H1 (cell line): Measurements from ENCODE around the gene CYBA. TPM values are rescaled to one million over a fixed set of nuclear protein-coding genes. Genes with fewer than 3 reads are reported as not detected.

Experiments used
- CTCF ChIA-PET: fragments of 300-600 bp; sonication (Branson Sonifier 250); formaldehyde crosslinking; loops from one replicate; lab custom pipeline; 2021; ENCODE audit not compliant: partially characterized antibody; lab: Charles Lee
- POLR2A ChIA-PET: fragments of 300-600 bp; sonication (Branson Sonifier 250); formaldehyde crosslinking; loops from one replicate; lab custom pipeline; 2021; ENCODE audit warnings: inconsistent platforms; ENCODE audit not compliant: partially characterized antibody; lab: Charles Lee
- DNase-seq, 2 experiments: peaks; one replicate each; pipeline versions ENCODE4 v3.0.0 to v3.0.0-alpha.2; 2010 to 2022; ENCODE audit warnings: low spot score in 2 of 2, low read depth in 1 of 2, mixed read lengths in 1 of 2
- FAIRE-seq: peaks from 2 replicates; lab custom pipeline; 2011; peaks lifted over from hg19 to GRCh38; lab: Jason Lieb, UNC
- H2AFZ ChIP-seq: 2 replicates; pipeline ENCODE4 v1.8.1; 2012; ENCODE audit warnings: low read length, inconsistent platforms
- H2AK5ac ChIP-seq: 2 replicates; pipeline ENCODE4 v1.6.1; 2013; ENCODE audit warnings: low read depth, low read length
- H2BK120ac ChIP-seq: replicated peaks from 2 replicates; pipeline ENCODE3; 2013; ENCODE audit warnings: low read depth, low read length, inconsistent platforms
- H2BK12ac ChIP-seq: 2 replicates; pipeline ENCODE4 v1.6.1; 2013; ENCODE audit warnings: low read depth, low read length
- H2BK15ac ChIP-seq: 2 replicates; pipeline ENCODE4 v1.6.1; 2013; ENCODE audit warnings: low read length
- H2BK20ac ChIP-seq: 2 replicates; pipeline ENCODE4 v1.6.1; 2013; ENCODE audit warnings: low read length
- H2BK5ac ChIP-seq: 2 replicates; pipeline ENCODE4 v1.6.1; 2013; ENCODE audit warnings: low read depth, low read length
- H3K14ac ChIP-seq: 2 replicates; pipeline ENCODE4 v1.6.1; 2013; ENCODE audit warnings: inconsistent platforms; ENCODE audit not compliant: insufficient read length
- H3K18ac ChIP-seq: 2 replicates; pipeline ENCODE4 v1.6.1; 2013; ENCODE audit warnings: low read length; ENCODE audit errors: extremely low read depth
- H3K23ac ChIP-seq: 2 replicates; pipeline ENCODE4 v1.6.1; 2013; ENCODE audit warnings: inconsistent platforms; ENCODE audit not compliant: insufficient read length
- H3K23me2 ChIP-seq: 2 replicates; pipeline ENCODE4 v1.6.1; 2013; ENCODE audit warnings: low read depth, low read length
- H3K27ac ChIP-seq: 2 replicates; pipeline ENCODE4 v1.6.1; 2011; ENCODE audit warnings: low read depth, low read length, inconsistent platforms
- H3K27me3 ChIP-seq, 4 experiments: replicated peaks in 1 of 4; 1 replicate in 1 of 4; 2 replicates in 3 of 4; pipeline versions ENCODE4 v1.6.1 to v1.8.1; 2011 to 2013; ENCODE audit warnings: low read length in 3 of 4, mild to moderate bottlenecking in 3 of 4, inconsistent platforms in 2 of 4, mixed read lengths in 2 of 4, moderate library complexity in 1 of 4; ENCODE audit not compliant: control insufficient read depth in 3 of 4, insufficient read depth in 3 of 4; ENCODE audit errors: extremely low read depth in 1 of 4
- H3K36me3 ChIP-seq, 4 experiments: 2 replicates each; pipeline versions ENCODE4 v1.6.1 to v1.8.1; 2011 to 2013; ENCODE audit warnings: mild to moderate bottlenecking in 4 of 4, low read length in 3 of 4, moderate library complexity in 2 of 4, control low read depth in 1 of 4, inconsistent platforms in 1 of 4; ENCODE audit not compliant: insufficient read depth in 4 of 4, control insufficient read depth in 2 of 4
- H3K4ac ChIP-seq: replicated peaks from 2 replicates; pipeline ENCODE3; 2013; ENCODE audit warnings: low read length, low read depth, mixed read lengths, inconsistent platforms; ENCODE audit not compliant: insufficient read length
- H3K4me1 ChIP-seq, 4 experiments: replicated peaks in 1 of 4; 1 replicate in 1 of 4; 2 replicates in 3 of 4; pipeline versions ENCODE4 v1.6.1 to v1.8.1; 2011 to 2013; ENCODE audit warnings: low read length in 3 of 4, inconsistent platforms in 2 of 4, mixed read lengths in 1 of 4; ENCODE audit not compliant: insufficient read depth in 4 of 4, control insufficient read depth in 3 of 4
- H3K4me2 ChIP-seq, 2 experiments: 2 replicates each; pipeline versions ENCODE4 v1.6.1 to v1.8.1; 2011 to 2013; ENCODE audit warnings: low read depth in 2 of 2, low read length in 2 of 2, control low read depth in 1 of 2, inconsistent platforms in 1 of 2, mild to moderate bottlenecking in 1 of 2; ENCODE audit not compliant: insufficient read depth in 1 of 2
- H3K4me3 ChIP-seq, 4 experiments: fragments of 200-600, 300-600 bp in 1 of 4; sonication (generic), shearing (Covaris generic), sonication (Bioruptor Twin) in 1 of 4; 2 replicates each; pipeline versions ENCODE4 v1.5.1 to v1.8.1; 2011 to 2016; ENCODE audit warnings: low read length in 4 of 4, low read depth in 3 of 4, control low read depth in 2 of 4, inconsistent platforms in 2 of 4, mild to moderate bottlenecking in 2 of 4, mixed read lengths in 1 of 4, moderate library complexity in 1 of 4; ENCODE audit not compliant: insufficient read depth in 2 of 4; ENCODE audit errors: extremely low read depth in 1 of 4
- H3K56ac ChIP-seq: replicated peaks from 2 replicates; pipeline ENCODE3; 2013; ENCODE audit warnings: low read depth, mild to moderate bottlenecking, mixed read lengths, low read length, inconsistent platforms; ENCODE audit not compliant: insufficient read length
- H3K79me1 ChIP-seq: 2 replicates; pipeline ENCODE4 v1.6.1; 2013; ENCODE audit warnings: low read depth, low read length, control low read depth
- H3K79me2 ChIP-seq, 2 experiments: 2 replicates each; pipeline versions ENCODE4 v1.6.1 to v1.8.1; 2012 to 2013; ENCODE audit warnings: low read length in 2 of 2, mild to moderate bottlenecking in 2 of 2, inconsistent platforms in 1 of 2; ENCODE audit not compliant: insufficient read depth in 2 of 2, control insufficient read depth in 1 of 2
- H3K9ac ChIP-seq, 4 experiments: replicated peaks in 1 of 4; 1 replicate in 1 of 4; 2 replicates in 3 of 4; pipeline versions ENCODE4 v1.6.1 to v1.8.1; 2011 to 2013; ENCODE audit warnings: low read depth in 3 of 4, low read length in 3 of 4, control low read depth in 2 of 4, mild to moderate bottlenecking in 2 of 4, moderate library complexity in 2 of 4, inconsistent platforms in 1 of 4; ENCODE audit errors: extremely low read depth in 1 of 4
- H3K9me3 ChIP-seq, 2 experiments: 2 replicates each; pipeline versions ENCODE4 v1.6.1 to v1.8.1; 2012 to 2013; ENCODE audit warnings: mild to moderate bottlenecking in 2 of 2, moderate library complexity in 2 of 2, control low read depth in 1 of 2, inconsistent platforms in 1 of 2, low read depth in 1 of 2, low read length in 1 of 2, mixed read lengths in 1 of 2; ENCODE audit not compliant: insufficient read depth in 2 of 2
- H4K20me1 ChIP-seq, 2 experiments: replicated peaks in 1 of 2; 2 replicates each; pipeline versions ENCODE3 to v1.8.1; 2011 to 2013; ENCODE audit warnings: inconsistent platforms in 2 of 2, low read length in 2 of 2, mild to moderate bottlenecking in 1 of 2; ENCODE audit not compliant: insufficient read depth in 2 of 2, control insufficient read depth in 1 of 2
- H4K5ac ChIP-seq: 2 replicates; pipeline ENCODE4 v1.6.1; 2013; ENCODE audit warnings: low read length, low read depth, mixed read lengths, inconsistent platforms; ENCODE audit not compliant: insufficient read length
- H4K8ac ChIP-seq: 2 replicates; pipeline ENCODE4 v1.8.0; 2013; ENCODE audit warnings: mild to moderate bottlenecking, moderate library complexity, low read length, inconsistent platforms; ENCODE audit not compliant: insufficient read depth; ENCODE audit errors: extremely low read depth
- H4K91ac ChIP-seq: replicated peaks from 2 replicates; pipeline ENCODE3; 2013; ENCODE audit warnings: low read length, mixed read lengths, inconsistent platforms; ENCODE audit not compliant: insufficient read length
- ATF2 ChIP-seq: IDR thresholded peaks from 2 replicates; pipeline ENCODE4 v1.6.1; 2012; ENCODE audit warnings: low read length, inconsistent platforms
- ATF3 ChIP-seq: IDR thresholded peaks from 2 replicates; pipeline ENCODE4 v1.6.1; 2011; ENCODE audit warnings: low read depth, mild to moderate bottlenecking, low read length; ENCODE audit not compliant: insufficient read depth
- BCL11A ChIP-seq, 2 experiments: IDR thresholded peaks; one replicate each; pipeline ENCODE4 v1.6.1; 2011; ENCODE audit warnings: low read depth in 2 of 2, low read length in 2 of 2, mild to moderate bottlenecking in 2 of 2
- EP300 ChIP-seq, 2 experiments: IDR thresholded peaks; 1 replicate in 1 of 2; 2 replicates in 1 of 2; pipeline ENCODE4 v1.6.1; 2011 to 2012; ENCODE audit warnings: low read depth in 2 of 2, low read length in 2 of 2, mild to moderate bottlenecking in 2 of 2, borderline replicate concordance in 1 of 2, inconsistent platforms in 1 of 2, moderate library complexity in 1 of 2
- NANOG ChIP-seq: IDR thresholded peaks from 2 replicates; pipeline ENCODE4 v1.6.1; 2011; ENCODE audit warnings: low read length, low read depth, mild to moderate bottlenecking, inconsistent platforms; ENCODE audit not compliant: insufficient read depth, poor library complexity, severe bottlenecking
- RFX5 ChIP-seq: IDR thresholded peaks from 2 replicates; pipeline ENCODE4 v1.6.1; 2011; ENCODE audit warnings: low read depth, low read length, improper control_type of control experiment, borderline replicate concordance
- SP2 ChIP-seq: IDR thresholded peaks from 2 replicates; pipeline ENCODE4 v1.6.1; 2012; ENCODE audit warnings: mild to moderate bottlenecking, low read length, inconsistent platforms
- SUZ12 ChIP-seq: fragments of 200-600 bp; sonication (generic); IDR thresholded peaks from 2 replicates; pipeline ENCODE4 v1.6.1; 2012; ENCODE audit warnings: mild to moderate bottlenecking, inconsistent platforms, low read length, moderate library complexity, mixed read lengths
- TAF1 ChIP-seq: IDR thresholded peaks from 2 replicates; pipeline ENCODE4 v1.6.1; 2011; ENCODE audit warnings: mild to moderate bottlenecking, low read depth, low read length
- WGBS, 2 experiments: shearing (Covaris generic) in 1 of 2; methylation state at CpG; one replicate each; pipeline versions ENCODE4 v1.1.6 to v1.1.7; 2013 to 2015; ENCODE audit warnings: low lambda C conversion rate in 2 of 2, mixed read lengths in 2 of 2, inconsistent platforms in 1 of 2, low coverage in 1 of 2, missing lambda C conversion rate in 1 of 2; ENCODE audit not compliant: insufficient replicate concordance in 2 of 2, insufficient coverage in 1 of 2, insufficient read length in 1 of 2; ENCODE audit errors: extremely low coverage in 1 of 2, missing lambda C conversion rate in 1 of 2; 5-methylcytosine and 5-hydroxymethylcytosine counted together
- polyA plus RNA-seq, 7 experiments: library from polyadenylated mRNA; depleted of rRNA in 3 of 7; stranded (reverse) in 5 of 7; unstranded in 2 of 7; fragments of >200 nt in 5 of 7; fragments of 200-250 nt in 2 of 7; gene quantifications; 1 replicate in 5 of 7; 2 replicates in 1 of 7; 4 replicates in 1 of 7; pipeline versions ENCODE4 v1.2.1 to v1.2.3, GENCODE V29; 2011 to 2013; ENCODE audit warnings: missing spikeins in 2 of 7, mixed read lengths in 2 of 7
- total RNA-seq: library from RNA; stranded (reverse); fragmentation: NEBNext Ultra II Directional; extraction: Animal tissue kit (Norgen Biotek cat#: 25700); gene quantifications from 2 replicates; pipeline ENCODE4 v1.2.1, GENCODE V29; 2021

Gene CYBA
- total and polyA plus RNA-seq, 2 of the 8 experiments (the other 6 are each of a cell fraction or from before 2014, with no cell fraction given): 136 to 254 TPM

GRCh38 chr16:88618956-88619667, 31.7 kb downstream of the CYBA start:
- Histone ChIP-seq H2AFZ (no peak overlapping the region), H3K4me3 (no peak overlapping the region)
- TF ChIP-seq SP2: no peak
- no peak for TF ChIP-seq EP300 (IDR thresholded peaks at IDR 0.05; ENCODE audit: borderline replicate concordance in 1 of 2, low read depth in 2 of 2, low read length in 2 of 2)
- no peak for TF ChIP-seq SUZ12
- no peak for TF ChIP-seq ATF3
- no peak for TF ChIP-seq BCL11A (IDR thresholded peaks at IDR 0.05; ENCODE audit: low read depth in 2 of 2, low read length in 2 of 2)
- no peak for TF ChIP-seq NANOG
- TF ChIP-seq TAF1: no peak
- TF ChIP-seq RFX5: no peak
- TF ChIP-seq ATF2: no peak

More at GRCh38 chr16:88618956-88619667, 31.7 kb downstream of the CYBA start:
- H4K91ac ChIP-seq: no peak overlapping the region
- H3K79me2 ChIP-seq: peaks cover 0 to 13% of the 10 kb centered on the region in 2 experiments; a peak in 1 of 4 replicates
- no peak overlapping the region for H3K9ac ChIP-seq
- H3K27ac ChIP-seq: no peak overlapping the region; the same call in 1 of the 2 replicates
- DNase-seq (no peak), FAIRE-seq (no peak)
- H3K23me2 ChIP-seq: no peaks in the 10 kb centered on the region
- no peak overlapping the region for H3K18ac ChIP-seq
- ChIA-PET POLR2A (interaction anchor here (1.1 to 1.3 kb wide), 2 partner anchors 14 to 19 kb away, joined by 3 read pairs; partner anchors contain the start of gene IL17C), CTCF (interaction anchor here (0.8 to 2.7 kb wide), 8 partner anchors 9 to 181 kb away, joined by 3 to 14 read pairs (median 3); no protein-coding TSS in a partner anchor)
- H3K14ac ChIP-seq: no peak overlapping the region
- H3K79me1 ChIP-seq: peaks cover 19% of the 10 kb centered on the region
- H3K4me1 ChIP-seq: peaks cover 0 to 6% (median 0%) of the 10 kb centered on the region in 4 experiments; a peak in 1 of 7 replicates
- no peak overlapping the region for H4K8ac ChIP-seq
- 0 out of 2 replicates have a peak overlapping the region, but pooled peaks have one; percentile 17 for H2BK12ac ChIP-seq
- H4K5ac ChIP-seq: no peak overlapping the region
- H3K27me3 ChIP-seq: no peaks in the 10 kb centered on the region
- no peak overlapping the region for H3K4ac ChIP-seq
- H2BK5ac ChIP-seq: peak overlapping the region; percentile 26; the same call in 1 of the 2 replicates
- no peak overlapping the region for H2BK120ac ChIP-seq
- H3K4me2 ChIP-seq: no peak overlapping the region
- H3K36me3 ChIP-seq: peaks cover 15 to 25% (median 22%) of the 10 kb centered on the region in 4 experiments
- no peak overlapping the region for H3K56ac ChIP-seq
- H3K23ac ChIP-seq: no peak overlapping the region
- no peak overlapping the region for H2BK20ac ChIP-seq
- no peak overlapping the region for H2AK5ac ChIP-seq
- peaks cover 17% of the 10 kb centered on the region in 2 experiments for H4K20me1 ChIP-seq
- H3K9me3 ChIP-seq: no peaks in the 10 kb centered on the region
- no peak overlapping the region for H2BK15ac ChIP-seq
- WGBS, 2 experiments: 94% methylated on average over 19 of the region's 19 CpGs; no CpG with 5 or more reads in 1 of the 2 experiments
